WTC11 (cell line): Measurements from ENCODE around the gene SNX32. TPM values are rescaled to one million over a fixed set of nuclear protein-coding genes. Genes with fewer than 3 reads are reported as not detected.

Experiments
- ATAC-seq: fragments of 200-7000 bp; cut with Tn5 transposase; 2 replicates; pipeline ENCODE4 v1.10.0; 2021; ENCODE audit warnings: mild to moderate bottlenecking, moderate library complexity
- CTCF ChIA-PET: fragments of 300-600 bp; sonication (Branson Sonifier 250); formaldehyde crosslinking; loops from one replicate; lab custom pipeline; 2021; ENCODE audit warnings: antibody characterized with exemption; lab: Charles Lee
- POLR2A ChIA-PET: fragments of 350-600 bp; sonication (Branson Sonifier 250); formaldehyde crosslinking; loops from one replicate; lab custom pipeline; 2021; ENCODE audit warnings: antibody characterized with exemption; lab: Charles Lee
- DNase-seq: peaks from one replicate; pipeline ENCODE4 v3.0.0; 2021; ENCODE audit warnings: low spot score
- H3K27ac Mint-ChIP-seq: 2 replicates; pipeline ENCODE4 v1.8.0; 2021; ENCODE audit warnings: mixed read lengths
- H3K27me3 Mint-ChIP-seq: 2 replicates; pipeline ENCODE4 v1.8.0; 2021; ENCODE audit warnings: low read depth, mild to moderate bottlenecking, moderate library complexity, mixed read lengths
- H3K36me3 Mint-ChIP-seq: 2 replicates; pipeline ENCODE4 v1.8.0; 2021; ENCODE audit warnings: mixed read lengths
- H3K4me1 Mint-ChIP-seq: 2 replicates; pipeline ENCODE4 v1.8.0; 2022; ENCODE audit warnings: mixed read lengths
- H3K4me3 Mint-ChIP-seq: 2 replicates; pipeline ENCODE4 v1.8.0; 2021; ENCODE audit warnings: mild to moderate bottlenecking, moderate library complexity, mixed read lengths
- H3K9me3 Mint-ChIP-seq: 2 replicates; pipeline ENCODE4 v1.8.0; 2021; ENCODE audit warnings: mixed read lengths
- ARID4B ChIP-seq: sonication (generic); formaldehyde crosslinking; IDR thresholded peaks from 2 replicates; pipeline ENCODE4 v1.8.0; 2023; ENCODE audit warnings: missing genetic modification reagents, mild to moderate bottlenecking, borderline replicate concordance
- CREB1 ChIP-seq: sonication (generic); formaldehyde crosslinking; IDR thresholded peaks from 2 replicates; pipeline ENCODE4 v1.8.0; 2023; ENCODE audit warnings: mild to moderate bottlenecking, missing genetic modification reagents
- CREM ChIP-seq: sonication (generic); formaldehyde crosslinking; IDR thresholded peaks from 2 replicates; pipeline ENCODE4 v1.8.1; 2022; ENCODE audit warnings: mild to moderate bottlenecking, missing genetic modification reagents, moderate library complexity
- EMX1 ChIP-seq: fragments of 250-450 bp; sonication (Bioruptor Pico); IDR thresholded peaks from 2 replicates; pipeline ENCODE4 v1.8.0; 2021; ENCODE audit warnings: mild to moderate bottlenecking
- ERG ChIP-seq: fragments of 250-450 bp; sonication (Bioruptor Pico); IDR thresholded peaks from 2 replicates; pipeline ENCODE4 v1.8.0; 2021; ENCODE audit warnings: mild to moderate bottlenecking
- FOXK1 ChIP-seq: sonication (generic); formaldehyde crosslinking; IDR thresholded peaks from 2 replicates; pipeline ENCODE4 v1.8.0; 2022; ENCODE audit warnings: mild to moderate bottlenecking, moderate library complexity, missing genetic modification reagents
- GABPB1 ChIP-seq: sonication (generic); formaldehyde crosslinking; IDR thresholded peaks from 2 replicates; pipeline ENCODE4 v1.8.1; 2023; ENCODE audit warnings: mild to moderate bottlenecking, missing genetic modification reagents
- GRHL2 ChIP-seq: fragments of 250-450 bp; sonication (Bioruptor Pico); IDR thresholded peaks from 2 replicates; pipeline ENCODE4 v1.8.0; 2022; ENCODE audit warnings: mild to moderate bottlenecking, moderate library complexity; ENCODE audit not compliant: insufficient replicate concordance, severe bottlenecking
- HMGXB4 ChIP-seq: sonication (generic); formaldehyde crosslinking; IDR thresholded peaks from 2 replicates; pipeline ENCODE4 v1.8.1; 2023; ENCODE audit warnings: mild to moderate bottlenecking, moderate library complexity, missing genetic modification reagents
- MAX ChIP-seq: sonication (generic); formaldehyde crosslinking; IDR thresholded peaks from 2 replicates; pipeline ENCODE4 v1.8.0; 2022; ENCODE audit warnings: mild to moderate bottlenecking, missing genetic modification reagents
- MYBL2 ChIP-seq: sonication (generic); formaldehyde crosslinking; IDR thresholded peaks from 2 replicates; pipeline ENCODE4 v1.8.1; 2023; ENCODE audit warnings: mild to moderate bottlenecking, moderate library complexity, missing genetic modification reagents
- NFATC4 ChIP-seq: fragments of 250-450 bp; sonication (Bioruptor Pico); IDR thresholded peaks from 2 replicates; pipeline ENCODE4 v1.9.0; 2021; ENCODE audit warnings: mild to moderate bottlenecking
- NFYB ChIP-seq: sonication (generic); formaldehyde crosslinking; conservative IDR thresholded peaks from 2 replicates; pipeline ENCODE4 v1.8.0; 2022; ENCODE audit warnings: low read depth, missing genetic modification reagents
- NR2C2 ChIP-seq: sonication (generic); formaldehyde crosslinking; IDR thresholded peaks from 2 replicates; pipeline ENCODE4 v1.8.0; 2022; ENCODE audit warnings: mild to moderate bottlenecking, missing genetic modification reagents
- PRRX2 ChIP-seq: fragments of 250-450 bp; sonication (Bioruptor Pico); IDR thresholded peaks from 2 replicates; pipeline ENCODE4 v1.8.0; 2021; ENCODE audit warnings: mild to moderate bottlenecking
- SMAD4 ChIP-seq: sonication (generic); formaldehyde crosslinking; IDR thresholded peaks from 2 replicates; pipeline ENCODE4 v1.8.0; 2022; ENCODE audit warnings: mild to moderate bottlenecking, missing genetic modification reagents
- ZNF416 ChIP-seq: fragments of 250-450 bp; sonication (Bioruptor Pico); IDR thresholded peaks from 2 replicates; pipeline ENCODE4 v1.9.0; 2021; ENCODE audit warnings: mild to moderate bottlenecking, inconsistent platforms
- ZNF671 ChIP-seq: fragments of 250-450 bp; sonication (Bioruptor Pico); IDR thresholded peaks from 2 replicates; pipeline ENCODE4 v1.8.0; 2021; ENCODE audit warnings: mild to moderate bottlenecking
- total RNA-seq: library from RNA; stranded (reverse); gene quantifications from 3 replicates; pipeline ENCODE4 v1.2.3, GENCODE V29; 2021
- TF ChIP-seq, protein P1 (sequence below): fragments of 250-450 bp; sonication (Bioruptor Pico); conservative IDR thresholded peaks from 2 replicates; pipeline ENCODE4 v1.9.0; 2021; ENCODE audit warnings: mild to moderate bottlenecking
- TF ChIP-seq, protein P2 (sequence below): sonication (generic); formaldehyde crosslinking; IDR thresholded peaks from 2 replicates; pipeline ENCODE4 v1.8.0; 2022; ENCODE audit warnings: mild to moderate bottlenecking, missing genetic modification reagents

Gene SNX32
- total RNA-seq, 1 experiment from 2014 or later, result 2.9 TPM

DNA sequence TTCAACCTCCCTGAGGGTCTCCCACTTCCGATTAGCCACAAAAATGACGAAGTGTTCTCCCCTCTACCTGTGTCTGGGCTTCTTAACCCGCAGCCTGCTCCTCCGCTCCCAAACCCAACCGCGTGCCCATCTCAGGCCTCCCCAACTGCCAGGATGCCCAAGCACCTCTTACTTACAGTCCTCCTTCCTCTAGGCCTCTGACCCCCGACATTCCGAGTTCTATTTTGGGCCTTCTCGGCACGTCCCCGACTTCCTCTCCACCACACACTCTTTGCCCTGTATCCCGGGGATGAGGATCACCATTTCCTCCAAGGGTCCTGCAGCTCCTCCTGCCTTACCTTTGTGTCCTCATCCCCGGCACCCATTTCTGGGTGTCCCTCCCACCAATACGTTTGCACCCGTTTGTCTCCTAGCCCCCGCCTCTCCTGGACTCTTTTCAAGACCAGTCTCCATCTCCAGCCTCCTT lies 26.1 kb downstream of the SNX32 start:
- POLR2A ChIA-PET, result interaction anchor here (0.6 to 4.2 kb wide), 27 partner anchors 9 to 408 kb away, joined by 3 to 90 read pairs (median 5); partner anchors contain the start of genes AP5B1, CCDC85B, EFEMP2 and FIBP
- no peaks in the 10 kb centered on the region for H3K27me3 Mint-ChIP-seq
- peaks cover 21% of the 10 kb centered on the region for H3K4me1 Mint-ChIP-seq
- H3K27ac Mint-ChIP-seq, result peak overlapping the region; percentile 98
- no peak for ATAC-seq
- TF ChIP-seq MYBL2 (0 out of 2 replicates have a peak, but pooled peaks have one; percentile 17), ZNF671 (peak; percentile 49; the same call in 1 of the 2 replicates), PRRX2 (CRISPR knock-in tag) (0 out of 2 replicates have a peak, but pooled peaks have one; percentile 71), NFATC4 (CRISPR knock-in tag) (0 out of 2 replicates have a peak, but pooled peaks have one; percentile 19), ZNF416 (CRISPR knock-in tag) (peak; percentile 12; the same call in 1 of the 2 replicates), EMX1 (CRISPR knock-in tag) (peak; percentile 73), ERG (CRISPR knock-in tag) (0 out of 2 replicates have a peak, but pooled peaks have one; percentile 19), CREB1 (CRISPR knock-in tag) (no peak), GRHL2 (CRISPR knock-in tag) (no peak)
- TF ChIP-seq, protein P1, sequence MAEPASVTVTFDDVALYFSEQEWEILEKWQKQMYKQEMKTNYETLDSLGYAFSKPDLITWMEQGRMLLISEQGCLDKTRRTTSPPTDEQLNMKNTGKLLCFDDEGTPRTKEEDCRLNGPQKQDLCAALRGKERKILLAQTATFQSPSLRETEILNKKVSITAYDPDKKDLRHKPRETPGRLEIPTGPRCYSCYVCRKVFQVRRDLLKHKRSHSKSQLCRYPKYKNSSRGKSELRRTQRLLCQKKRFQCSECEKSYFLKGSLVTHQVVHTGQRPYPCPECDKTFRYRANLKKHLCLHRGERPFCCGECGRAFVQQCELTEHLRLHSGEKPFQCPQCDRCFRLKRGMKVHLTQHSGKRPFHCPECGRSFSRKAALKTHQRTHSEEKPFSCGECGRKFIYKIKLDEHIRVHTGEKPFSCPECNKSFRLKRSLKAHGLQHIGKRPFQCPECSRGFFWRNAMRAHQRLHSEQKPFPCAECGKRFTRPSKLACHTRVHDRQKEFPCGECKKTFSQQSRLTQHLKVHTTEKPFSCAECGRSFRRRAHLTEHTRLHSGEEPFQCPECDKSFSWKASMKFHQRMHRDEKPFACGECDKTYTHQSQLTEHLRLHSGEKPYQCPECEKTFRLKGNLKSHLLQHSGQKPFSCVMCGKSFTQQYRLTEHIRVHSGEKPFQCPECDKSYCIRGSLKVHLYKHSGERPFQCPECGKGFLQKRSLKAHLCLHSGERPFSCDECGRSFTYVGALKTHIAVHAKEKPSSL (CRISPR knock-in tag), result 0 out of 2 replicates have a peak, but pooled peaks have one; percentile 16
- TF ChIP-seq, all 79 proteins: peak for 8
- CTCF ChIA-PET, result interaction anchor here (0.5 to 16.6 kb wide), 68 partner anchors 9 to 453 kb away, joined by 3 to 539 read pairs (median 5); partner anchors contain the start of genes AP5B1, BANF1, CCDC85B and CST6
- peak; percentile 40 for DNase-seq
- Mint-ChIP-seq H3K9me3 (no peaks in the 10 kb centered on the region), H3K4me3 (peak overlapping the region; percentile 90), H3K36me3 (peaks cover 35% of the 10 kb centered on the region)

DNA sequence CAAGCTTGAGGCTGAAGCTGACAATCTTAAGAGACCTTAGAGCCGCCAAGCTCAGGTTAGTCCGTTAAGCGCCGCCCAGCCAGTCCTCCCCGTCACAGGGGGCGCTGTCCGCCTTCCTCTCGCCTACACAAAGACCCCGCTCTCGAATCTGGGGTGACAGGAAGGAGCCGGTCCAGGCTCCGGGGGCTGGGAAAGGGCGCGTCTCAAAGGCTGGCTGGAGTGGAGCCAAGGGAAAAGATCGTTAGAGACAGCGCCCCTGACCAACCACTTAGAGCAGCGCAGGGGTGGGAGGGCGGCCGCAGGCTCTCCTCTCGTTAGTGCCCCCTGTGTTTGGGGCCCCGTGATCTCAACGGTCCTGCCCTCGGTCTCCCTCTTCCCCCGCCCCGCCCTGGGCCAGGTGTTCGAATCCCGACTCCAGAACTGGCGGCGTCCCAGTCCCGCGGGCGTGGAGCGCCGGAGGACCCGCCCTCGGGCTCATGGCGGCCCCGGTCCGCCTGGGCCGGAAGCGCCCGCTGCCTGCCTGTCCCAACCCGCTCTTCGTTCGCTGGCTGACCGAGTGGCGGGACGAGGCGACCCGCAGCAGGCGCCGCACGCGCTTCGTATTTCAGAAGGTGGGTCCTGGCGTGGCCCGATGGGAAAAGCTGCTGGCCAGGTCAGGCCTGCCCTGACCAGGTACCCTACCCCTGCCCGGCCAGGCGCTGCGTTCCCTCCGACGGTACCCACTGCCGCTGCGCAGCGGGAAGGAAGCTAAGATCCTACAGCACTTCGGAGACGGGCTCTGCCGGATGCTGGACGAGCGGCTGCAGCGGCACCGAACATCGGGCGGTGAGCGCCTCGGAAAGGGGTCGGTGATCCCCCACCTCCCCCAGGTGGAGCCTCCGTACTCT lies 26.8 kb downstream of the SNX32 start, which contains the start of gene MUS81:
MUS81 (plus strand) TSS at position 156 of the 887 bp plus-strand sequence; CDS start at position 477, 321 bp downstream.
- Mint-ChIP-seq H3K36me3 (peaks cover 35% of the 10 kb centered on the region), H3K27me3 (no peaks in the 10 kb centered on the region), H3K9me3 (no peaks in the 10 kb centered on the region), H3K4me3 (peak within 1 kb of the TSS; percentile 90), H3K4me1 (peaks cover 21% of the 10 kb centered on the region), H3K27ac (peak within 1 kb of the TSS; percentile 98)
- ChIA-PET POLR2A (interaction anchor here (0.6 to 4.2 kb wide), 22 partner anchors 8 to 245 kb away, joined by 3 to 90 read pairs (median 6); partner anchors contain the start of genes AP5B1, CCDC85B, EFEMP2 and FIBP), CTCF (interaction anchor here (0.5 to 16.6 kb wide), 65 partner anchors 7 to 452 kb away, joined by 3 to 539 read pairs (median 5); partner anchors contain the start of genes AP5B1, BANF1, CCDC85B and CST6)
- ATAC-seq (peak; percentile 26), DNase-seq (peak; percentile 99)
- TF ChIP-seq NR2C2 (CRISPR knock-in tag), result no peak; the same call in 1 of the 2 replicates
- TF ChIP-seq MAX (CRISPR knock-in tag), result peak; percentile 60; the same call in 1 of the 2 replicates
- TF ChIP-seq CREM, result peak; percentile 28; the same call in 1 of the 2 replicates
- TF ChIP-seq, protein P2, sequence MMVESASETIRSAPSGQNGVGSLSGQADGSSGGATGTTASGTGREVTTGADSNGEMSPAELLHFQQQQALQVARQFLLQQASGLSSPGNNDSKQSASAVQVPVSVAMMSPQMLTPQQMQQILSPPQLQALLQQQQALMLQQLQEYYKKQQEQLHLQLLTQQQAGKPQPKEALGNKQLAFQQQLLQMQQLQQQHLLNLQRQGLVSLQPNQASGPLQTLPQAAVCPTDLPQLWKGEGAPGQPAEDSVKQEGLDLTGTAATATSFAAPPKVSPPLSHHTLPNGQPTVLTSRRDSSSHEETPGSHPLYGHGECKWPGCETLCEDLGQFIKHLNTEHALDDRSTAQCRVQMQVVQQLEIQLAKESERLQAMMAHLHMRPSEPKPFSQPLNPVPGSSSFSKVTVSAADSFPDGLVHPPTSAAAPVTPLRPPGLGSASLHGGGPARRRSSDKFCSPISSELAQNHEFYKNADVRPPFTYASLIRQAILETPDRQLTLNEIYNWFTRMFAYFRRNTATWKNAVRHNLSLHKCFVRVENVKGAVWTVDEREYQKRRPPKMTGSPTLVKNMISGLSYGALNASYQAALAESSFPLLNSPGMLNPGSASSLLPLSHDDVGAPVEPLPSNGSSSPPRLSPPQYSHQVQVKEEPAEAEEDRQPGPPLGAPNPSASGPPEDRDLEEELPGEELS (CRISPR knock-in tag), result peak; percentile 46
- no peak for TF ChIP-seq NFYB
- peak; percentile 87 for TF ChIP-seq HMGXB4 (CRISPR knock-in tag)
- peak; percentile 77 for TF ChIP-seq FOXK1
- TF ChIP-seq GABPB1 (CRISPR knock-in tag), result no peak
- no peak for TF ChIP-seq SMAD4
- TF ChIP-seq ARID4B, result peak; percentile 71; the same call in 1 of the 2 replicates
